Measurements from ENCODE around the gene PABPN1L. TPM values are rescaled to one million over a fixed set of nuclear protein-coding genes. Genes with fewer than 3 reads are reported as not detected.

Gene PABPN1L
- total and polyA plus RNA-seq, 2 donors (not counting 3 experiments of a cell fraction or from before 2014, with no cell fraction given): not detected

DNA sequence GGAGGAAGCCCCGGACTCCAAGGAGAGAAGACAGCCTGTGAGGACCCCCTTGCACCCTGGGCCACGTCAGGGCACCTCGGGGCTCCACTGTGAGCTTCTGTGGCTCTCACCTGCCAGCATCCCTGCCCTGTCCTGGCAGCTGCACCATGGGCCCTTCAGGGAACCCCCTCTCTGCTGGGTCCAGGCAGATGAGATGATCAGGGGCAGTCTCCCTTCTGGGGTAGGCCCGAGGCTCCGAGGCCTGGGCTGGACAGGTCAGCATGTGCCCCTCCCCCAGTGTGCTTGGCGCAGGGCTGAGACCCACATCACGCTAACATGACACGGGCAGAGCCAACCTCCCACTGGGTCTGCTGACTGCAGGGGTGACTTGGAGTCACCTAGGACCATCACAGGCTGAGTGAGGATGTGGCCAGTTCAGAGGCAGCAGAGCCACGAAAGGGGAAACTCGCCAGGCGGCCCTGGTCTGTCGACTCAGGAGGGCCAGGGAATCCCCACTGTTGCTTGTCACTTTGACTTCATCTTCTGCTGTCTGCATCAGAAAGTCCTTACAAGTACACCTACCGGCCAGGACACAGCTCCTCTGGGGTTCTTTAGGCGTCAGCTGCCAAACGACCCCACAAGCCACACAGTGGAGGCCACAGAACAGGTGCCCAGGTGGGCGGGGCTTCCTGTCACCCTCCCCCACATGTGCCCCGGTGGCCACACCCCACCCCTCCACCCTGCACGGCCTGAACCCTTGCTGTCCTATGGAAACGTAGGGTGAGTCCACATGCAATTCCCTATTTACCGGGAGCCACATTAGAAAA, 12.0 kb downstream of the PABPN1L start:
- POLR2A ChIA-PET: no interaction called here
- Histone ChIP-seq H3K9ac (replicated peaks; ENCODE audit: extremely low read depth, insufficient read depth, low read length) (no peak overlapping the region), H3K4me2 (ENCODE audit: insufficient read depth, low read length) (no peak overlapping the region), H3K4me3 (replicated peaks in 1 of 3; ENCODE audit: insufficient read depth in 1 of 3, low read depth in 1 of 3, low read length in 3 of 3) (no peak overlapping the region), H3K27ac (ENCODE audit: insufficient read depth, low read depth, low read length) (no peak overlapping the region), H3K9me1 (replicated peaks; ENCODE audit: control insufficient read depth, extremely low read depth, insufficient read depth, low read length) (no peaks in the 10 kb centered on the region), H3K27me3 (ENCODE audit: control insufficient read depth in 2 of 2, insufficient read depth in 2 of 2, low read length in 2 of 2) (no peaks in the 10 kb centered on the region), H3K4me1 (ENCODE audit: control insufficient read depth, extremely low read depth, insufficient read depth, low read length) (peaks cover 4% of the 10 kb centered on the region), H2AFZ (ENCODE audit: low read depth, low read length) (no peak overlapping the region), H4K20me1 (replicated peaks; ENCODE audit: control insufficient read depth, extremely low read depth, insufficient read depth, low read length) (no peaks in the 10 kb centered on the region), H3K9me3 (replicated peaks; ENCODE audit: control insufficient read depth, insufficient read depth, low read length) (no peaks in the 10 kb centered on the region), H3K79me2 (ENCODE audit: control insufficient read depth, insufficient read depth, low read length) (peaks cover 4% of the 10 kb centered on the region), H3K36me3 (ENCODE audit: control insufficient read depth in 2 of 2, extremely low read depth in 1 of 2, insufficient read depth in 2 of 2, low read length in 2 of 2) (peaks cover 0 to 6% of the 10 kb centered on the region in 2 experiments)
- DNase-seq (ENCODE audit: low read depth, low spot score) (no peak), FAIRE-seq (no peak)
- TF ChIP-seq JUN (IDR thresholded peaks at IDR 0.05; ENCODE audit: borderline replicate concordance, insufficient read depth, insufficient read length, low read depth) (no peak), POLR2A (IDR thresholded peaks at IDR 0.05; ENCODE audit: low read depth, low read length) (no peak)
- no TSS peak for BruUV-seq (replicated peaks)
- CTCF ChIA-PET: no interaction called here
- intact Hi-C loops (cut with micrococcal nuclease): no loop called here
- dilution Hi-C loops (cut with MboI; ENCODE audit: extremely low pct_ligation_motif_present, low sequenced_read_pairs): no loop called here

- POLR2A ChIA-PET: no interaction called here
- intact Hi-C loops (cut with micrococcal nuclease): no loop called here
- no peaks in the 10 kb centered on the region for H4K20me1 ChIP-seq (replicated peaks; ENCODE audit: control insufficient read depth, extremely low read depth, insufficient read depth, low read length)
Observed at GRCh38 chr16:88853325-88853941, 13.0 kb downstream of the PABPN1L start.

More at GRCh38 chr16:88853325-88853941, 13.0 kb downstream of the PABPN1L start:
- H3K4me2 ChIP-seq (ENCODE audit: insufficient read depth, low read length): no peak overlapping the region
- H3K9me3 ChIP-seq (replicated peaks; ENCODE audit: control insufficient read depth, insufficient read depth, low read length): no peaks in the 10 kb centered on the region
- no peak overlapping the region for H3K9ac ChIP-seq (replicated peaks; ENCODE audit: extremely low read depth, insufficient read depth, low read length)
- H3K4me1 ChIP-seq (ENCODE audit: control insufficient read depth, extremely low read depth, insufficient read depth, low read length): peaks cover 4% of the 10 kb centered on the region
- FAIRE-seq: no peak
- DNase-seq (ENCODE audit: low read depth, low spot score): no peak
- no TSS peak for BruUV-seq (replicated peaks)
- dilution Hi-C loops (cut with MboI; ENCODE audit: extremely low pct_ligation_motif_present, low sequenced_read_pairs): no loop called here
- H3K9me1 ChIP-seq (replicated peaks; ENCODE audit: control insufficient read depth, extremely low read depth, insufficient read depth, low read length): no peaks in the 10 kb centered on the region
- H3K27ac ChIP-seq (ENCODE audit: insufficient read depth, low read depth, low read length): no peak overlapping the region
- CTCF ChIA-PET: interaction anchor here (0.7 to 1.9 kb wide), 2 partner anchors 41 to 116 kb away, joined by 3 to 7 read pairs; no protein-coding TSS in a partner anchor
- no peak overlapping the region for H3K4me3 ChIP-seq (replicated peaks in 1 of 3; ENCODE audit: insufficient read depth in 1 of 3, low read depth in 1 of 3, low read length in 3 of 3)
- no peaks in the 10 kb centered on the region for H3K27me3 ChIP-seq (ENCODE audit: control insufficient read depth in 2 of 2, insufficient read depth in 2 of 2, low read length in 2 of 2)
- H2AFZ ChIP-seq (ENCODE audit: low read depth, low read length): no peak overlapping the region
- no peak for TF ChIP-seq POLR2AphosphoS5 (IDR thresholded peaks at IDR 0.05; ENCODE audit: insufficient read depth, low read depth, low read length)
- no peak for TF ChIP-seq MAX (IDR thresholded peaks at IDR 0.05; ENCODE audit: insufficient read depth, insufficient read length)
- TF ChIP-seq, protein P1, sequence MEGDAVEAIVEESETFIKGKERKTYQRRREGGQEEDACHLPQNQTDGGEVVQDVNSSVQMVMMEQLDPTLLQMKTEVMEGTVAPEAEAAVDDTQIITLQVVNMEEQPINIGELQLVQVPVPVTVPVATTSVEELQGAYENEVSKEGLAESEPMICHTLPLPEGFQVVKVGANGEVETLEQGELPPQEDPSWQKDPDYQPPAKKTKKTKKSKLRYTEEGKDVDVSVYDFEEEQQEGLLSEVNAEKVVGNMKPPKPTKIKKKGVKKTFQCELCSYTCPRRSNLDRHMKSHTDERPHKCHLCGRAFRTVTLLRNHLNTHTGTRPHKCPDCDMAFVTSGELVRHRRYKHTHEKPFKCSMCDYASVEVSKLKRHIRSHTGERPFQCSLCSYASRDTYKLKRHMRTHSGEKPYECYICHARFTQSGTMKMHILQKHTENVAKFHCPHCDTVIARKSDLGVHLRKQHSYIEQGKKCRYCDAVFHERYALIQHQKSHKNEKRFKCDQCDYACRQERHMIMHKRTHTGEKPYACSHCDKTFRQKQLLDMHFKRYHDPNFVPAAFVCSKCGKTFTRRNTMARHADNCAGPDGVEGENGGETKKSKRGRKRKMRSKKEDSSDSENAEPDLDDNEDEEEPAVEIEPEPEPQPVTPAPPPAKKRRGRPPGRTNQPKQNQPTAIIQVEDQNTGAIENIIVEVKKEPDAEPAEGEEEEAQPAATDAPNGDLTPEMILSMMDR (IDR thresholded peaks at IDR 0.05; ENCODE audit: extremely low read depth in 1 of 2, insufficient read depth in 1 of 2, low read depth in 1 of 2, low read length in 2 of 2): no peak
- no peak for TF ChIP-seq FOS (IDR thresholded peaks at IDR 0.05; ENCODE audit: borderline replicate concordance, insufficient read depth, low read length)
- no peak for TF ChIP-seq EZH2 (IDR thresholded peaks at IDR 0.05; ENCODE audit: borderline replicate concordance, low read depth, low read length, severe bottlenecking)
- TF ChIP-seq MYC (IDR thresholded peaks at IDR 0.05; ENCODE audit: low read depth, low read length): no peak
- H3K79me2 ChIP-seq (ENCODE audit: control insufficient read depth, insufficient read depth, low read length): peaks cover 4% of the 10 kb centered on the region
- peaks cover 0 to 3% of the 10 kb centered on the region in 2 experiments for H3K36me3 ChIP-seq (ENCODE audit: control insufficient read depth in 2 of 2, extremely low read depth in 1 of 2, insufficient read depth in 2 of 2, low read length in 2 of 2)

Measured in endothelial cell of umbilical vein (primary cell).